OCI-LY7 (cell line): ENCODE data around the gene MARCOL. TPM values are rescaled to one million over a fixed set of nuclear protein-coding genes. Genes with fewer than 3 reads are reported as not detected.

Experiments used
- BruUV-seq: library from RNA; stranded (reverse); fragments of 400-500 nt; replicated peaks from 2 replicates; lab custom pipeline; 2021; lab: Mats Ljungman, UMichigan
- CTCF ChIA-PET: fragments of 300-600 bp; sonication (Branson Sonifier 250); formaldehyde crosslinking; loops from one replicate; lab custom pipeline; 2022; ENCODE audit warnings: antibody characterized with exemption; ENCODE audit not compliant: unreplicated experiment; lab: Charles Lee
- POLR2A ChIA-PET: fragments of 300-600 bp; sonication (Branson Sonifier 250); formaldehyde crosslinking; loops from one replicate; lab custom pipeline; 2022; ENCODE audit warnings: antibody characterized with exemption; lab: Charles Lee
- DNase-seq: peaks from one replicate; pipeline ENCODE4 v3.0.0-alpha.2; 2015; ENCODE audit warnings: low spot score
- H2AFZ ChIP-seq: fragments of 200-600 bp; sonication (generic), shearing (Covaris generic); 2 replicates; pipeline ENCODE4 v1.6.1; 2014; ENCODE audit warnings: mild to moderate bottlenecking, antibody characterized with exemption, low read length, moderate library complexity
- H3K27ac ChIP-seq: fragments of 200-600 bp; sonication (generic); 2 replicates; pipeline ENCODE4 v1.5.1; 2014; ENCODE audit warnings: mixed run types, low read depth, mild to moderate bottlenecking, moderate library complexity, low read length, inconsistent platforms; ENCODE audit not compliant: poor library complexity, severe bottlenecking
- H3K36me3 ChIP-seq: fragments of 200-600 bp; sonication (generic); 2 replicates; pipeline ENCODE4 v1.6.1; 2014; ENCODE audit warnings: mild to moderate bottlenecking, antibody characterized with exemption, low read length, moderate library complexity, mixed read lengths; ENCODE audit not compliant: insufficient read depth
- H3K4me1 ChIP-seq: fragments of 200-600 bp; sonication (generic); 2 replicates; pipeline ENCODE4 v1.5.1; 2014; ENCODE audit warnings: mild to moderate bottlenecking, low read length; ENCODE audit not compliant: insufficient read depth, poor library complexity, severe bottlenecking
- H3K4me2 ChIP-seq: fragments of 200-600 bp; sonication (generic); 2 replicates; pipeline ENCODE4 v1.6.1; 2014; ENCODE audit warnings: mild to moderate bottlenecking, low read length
- H3K4me3 ChIP-seq: fragments of 200-600 bp; sonication (generic); 2 replicates; pipeline ENCODE4 v1.5.1; 2014; ENCODE audit warnings: mild to moderate bottlenecking, low read depth, low read length; ENCODE audit not compliant: poor library complexity, severe bottlenecking
- H3K79me2 ChIP-seq: fragments of 200-600 bp; sonication (generic); 2 replicates; pipeline ENCODE4 v1.6.1; 2016; ENCODE audit warnings: low read depth, mild to moderate bottlenecking, low read length, moderate library complexity, mixed read lengths; ENCODE audit not compliant: insufficient read depth
- H3K9me2 ChIP-seq: fragments of 200-600 bp; sonication (generic); 2 replicates; pipeline ENCODE4 v1.6.1; 2016; ENCODE audit warnings: mild to moderate bottlenecking, low read length, mixed read lengths; ENCODE audit not compliant: insufficient read depth
- H3K9me3 ChIP-seq: fragments of 200-600 bp; sonication (generic); 2 replicates; pipeline ENCODE4 v1.6.1; 2014; ENCODE audit warnings: mild to moderate bottlenecking, mixed run types, low read length, mixed read lengths
- H4K20me1 ChIP-seq: fragments of 200-600 bp; sonication (generic); 2 replicates; pipeline ENCODE4 v1.6.1; 2014; ENCODE audit warnings: mild to moderate bottlenecking, antibody characterized with exemption, low read length, moderate library complexity, mixed read lengths; ENCODE audit not compliant: insufficient read depth
- EZH2phosphoT487 ChIP-seq: fragments of 200-600 bp; sonication (generic); IDR thresholded peaks from 2 replicates; pipeline ENCODE4 v1.6.1; 2018; ENCODE audit warnings: low read depth, borderline replicate concordance, mild to moderate bottlenecking, mixed run types, antibody characterized with exemption, low read length, moderate library complexity, mixed read lengths
- intact Hi-C: fragments of 100-400 bp; cut with micrococcal nuclease; formaldehyde crosslinking; loops from one replicate; pipeline ENCODE4 v1.10.0; 2022; ENCODE audit not compliant: unreplicated experiment
- total RNA-seq, 2 experiments: library from RNA; depleted of rRNA in 1 of 2; stranded (reverse); fragments of >200 nt in 1 of 2; shearing (Covaris generic) in 1 of 2; gene quantifications; 2 replicates each; pipeline ENCODE4 v1.2.3, GENCODE V29; 2014 to 2022
- TF ChIP-seq, protein P1 (sequence below): fragments of 200-600 bp; sonication (generic); conservative IDR thresholded peaks from 2 replicates; pipeline ENCODE4 v1.5.1; 2014; ENCODE audit warnings: mild to moderate bottlenecking, antibody characterized with exemption, low read length, moderate library complexity, mixed read lengths

MARCOL gene
- total RNA-seq, 2 experiments from 2014 or later = not detected

DNA sequence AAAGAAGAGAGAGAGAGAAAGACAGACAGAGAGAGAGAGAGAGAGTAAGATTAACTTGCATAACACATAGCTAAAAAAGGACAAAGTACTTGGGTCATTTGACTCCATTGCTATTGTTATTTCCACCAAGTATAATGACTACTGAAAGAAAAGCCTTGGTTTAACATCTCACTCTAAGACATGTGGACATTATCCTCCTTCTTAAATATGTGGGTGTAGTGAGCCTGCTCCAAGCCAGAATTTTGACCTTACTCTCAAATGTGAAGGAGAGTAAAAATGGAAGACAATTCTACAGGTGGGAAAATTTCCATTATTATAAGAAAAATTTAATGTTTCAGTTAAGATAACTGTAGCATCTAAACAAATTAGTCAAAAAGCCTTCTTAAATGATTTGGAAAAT, 8.5 kb upstream of the MARCOL start:
- POLR2A ChIA-PET = interaction anchor here (0.7 to 0.8 kb wide), 3 partner anchors 17 to 125 kb away, joined by 3 to 4 read pairs (median 3); no protein-coding TSS in a partner anchor
- DNase-seq = no peak

DNA sequence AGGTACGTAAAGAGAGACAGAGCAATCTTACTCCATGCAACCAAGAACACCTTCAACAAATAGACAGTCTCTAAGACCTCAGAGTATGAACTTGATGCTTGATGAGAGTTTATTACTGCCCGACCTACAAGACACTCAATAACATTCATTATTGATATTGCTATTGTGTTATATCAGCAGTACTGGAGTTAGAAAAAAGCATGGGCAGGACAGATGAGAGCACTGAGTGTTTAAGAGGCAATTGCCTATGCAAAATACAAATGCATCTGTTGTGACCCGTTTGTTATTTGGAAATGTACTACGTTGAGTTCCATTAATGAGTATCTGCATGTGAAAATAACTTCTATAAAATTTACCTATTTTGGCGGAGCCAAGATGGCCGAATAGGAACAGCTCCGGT, 8.1 kb upstream of the MARCOL start:
- Histone ChIP-seq H4K20me1 (no peaks in the 10 kb centered on the region), H3K36me3 (no peaks in the 10 kb centered on the region), H3K27ac (no peak overlapping the region), H3K9me3 (no peaks in the 10 kb centered on the region), H3K4me1 (no peaks in the 10 kb centered on the region), H3K4me3 (no peak overlapping the region), H3K79me2 (no peaks in the 10 kb centered on the region), H2AFZ (no peak overlapping the region), H3K9me2 (no peaks in the 10 kb centered on the region), H3K4me2 (no peak overlapping the region)
- intact Hi-C loops = no loop called here
- no TSS peak for BruUV-seq
- DNase-seq = no peak
- CTCF ChIA-PET = no interaction called here
- POLR2A ChIA-PET = no interaction called here
- TF ChIP-seq, protein P1, sequence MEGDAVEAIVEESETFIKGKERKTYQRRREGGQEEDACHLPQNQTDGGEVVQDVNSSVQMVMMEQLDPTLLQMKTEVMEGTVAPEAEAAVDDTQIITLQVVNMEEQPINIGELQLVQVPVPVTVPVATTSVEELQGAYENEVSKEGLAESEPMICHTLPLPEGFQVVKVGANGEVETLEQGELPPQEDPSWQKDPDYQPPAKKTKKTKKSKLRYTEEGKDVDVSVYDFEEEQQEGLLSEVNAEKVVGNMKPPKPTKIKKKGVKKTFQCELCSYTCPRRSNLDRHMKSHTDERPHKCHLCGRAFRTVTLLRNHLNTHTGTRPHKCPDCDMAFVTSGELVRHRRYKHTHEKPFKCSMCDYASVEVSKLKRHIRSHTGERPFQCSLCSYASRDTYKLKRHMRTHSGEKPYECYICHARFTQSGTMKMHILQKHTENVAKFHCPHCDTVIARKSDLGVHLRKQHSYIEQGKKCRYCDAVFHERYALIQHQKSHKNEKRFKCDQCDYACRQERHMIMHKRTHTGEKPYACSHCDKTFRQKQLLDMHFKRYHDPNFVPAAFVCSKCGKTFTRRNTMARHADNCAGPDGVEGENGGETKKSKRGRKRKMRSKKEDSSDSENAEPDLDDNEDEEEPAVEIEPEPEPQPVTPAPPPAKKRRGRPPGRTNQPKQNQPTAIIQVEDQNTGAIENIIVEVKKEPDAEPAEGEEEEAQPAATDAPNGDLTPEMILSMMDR = no peak
- no peak for TF ChIP-seq EZH2phosphoT487

More for the DNA sequence above, 8.5 kb upstream of the MARCOL start:
- no peaks in the 10 kb centered on the region for H3K79me2 ChIP-seq
- H3K9me3 ChIP-seq = no peaks in the 10 kb centered on the region
- H3K4me1 ChIP-seq = no peaks in the 10 kb centered on the region
- no peak overlapping the region for H3K4me3 ChIP-seq
- H2AFZ ChIP-seq = no peak overlapping the region
- BruUV-seq = no TSS peak
- no peak overlapping the region for H3K27ac ChIP-seq
- no peak for TF ChIP-seq EZH2phosphoT487
- TF ChIP-seq, protein P1 = no peak
- H3K9me2 ChIP-seq = no peaks in the 10 kb centered on the region
- CTCF ChIA-PET = no interaction called here
- H3K4me2 ChIP-seq = no peak overlapping the region
- no peaks in the 10 kb centered on the region for H3K36me3 ChIP-seq
- H4K20me1 ChIP-seq = no peaks in the 10 kb centered on the region
- intact Hi-C loops = no loop called here

DNA sequence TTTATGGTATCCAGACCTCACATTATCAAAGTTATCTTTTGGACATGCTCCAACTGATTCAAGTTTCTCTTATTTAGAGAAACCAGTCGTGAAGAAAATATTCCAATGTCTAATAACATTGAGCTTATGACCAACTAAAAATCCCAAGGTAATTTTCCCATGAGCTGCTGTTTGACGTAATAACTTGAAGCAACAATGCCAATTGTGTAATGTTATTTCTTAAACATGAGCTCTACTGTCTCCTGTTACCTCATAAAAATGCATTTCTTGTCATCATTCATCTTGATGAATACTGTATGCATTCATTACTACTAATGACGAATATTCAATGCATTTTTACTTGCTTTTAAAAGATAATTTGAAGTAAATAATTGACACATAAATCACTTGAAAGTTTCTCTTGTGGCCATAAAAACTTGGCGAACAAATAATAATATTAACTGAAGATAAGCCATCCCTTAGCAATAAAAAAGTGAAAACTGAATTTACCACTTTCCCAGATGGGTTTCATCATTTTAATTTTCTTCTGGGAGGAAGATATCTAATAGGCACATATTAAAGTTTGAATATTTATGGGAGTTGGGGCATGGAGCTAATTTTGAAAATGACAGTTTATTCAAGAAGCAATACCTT, 424 bp upstream of the MARCOL start:
- TF ChIP-seq, protein P1 = no peak
- TF ChIP-seq EZH2phosphoT487 = no peak
- Histone ChIP-seq H3K36me3 (no peaks in the 10 kb centered on the region), H3K4me2 (no peak overlapping the region), H4K20me1 (no peaks in the 10 kb centered on the region), H3K27ac (no peak overlapping the region), H3K4me1 (no peaks in the 10 kb centered on the region), H3K79me2 (no peaks in the 10 kb centered on the region), H2AFZ (no peak overlapping the region), H3K9me3 (no peaks in the 10 kb centered on the region), H3K4me3 (no peak overlapping the region), H3K9me2 (no peaks in the 10 kb centered on the region)
- no TSS peak for BruUV-seq
- CTCF ChIA-PET = no interaction called here
- no peak for DNase-seq
- intact Hi-C loops = no loop called here
- POLR2A ChIA-PET = interaction anchor here (0.5 to 0.8 kb wide), 6 partner anchors 11 to 874 kb away, joined by 3 to 4 read pairs (median 4); no protein-coding TSS in a partner anchor
